ENCODE results near the gene GPC5. TPM values are rescaled to one million over a fixed set of nuclear protein-coding genes. Genes with fewer than 3 reads are reported as not detected.

The GPC5 gene
- total RNA-seq, 4 donors from 2014 or later = 0.47 TPM; not detected in 3

GRCh38 chr13:92218615-92219014, 820.2 kb downstream of the GPC5 start:
- Histone ChIP-seq H3K27ac (no peak overlapping the region), H3K4me3 (no peak overlapping the region), H3K4me1 (no peaks in the 10 kb centered on the region), H3K36me3 (no peaks in the 10 kb centered on the region), H3K9me3 (no peaks in the 10 kb centered on the region), H3K27me3 (no peaks in the 10 kb centered on the region)
- ATAC-seq = no peak
- 78 to 84% methylated on average over 4 of the region's 4 CpGs for WGBS, 2 donors (ENCODE audit: low coverage in 1 of 2)
- no peak for TF ChIP-seq EP300 (IDR thresholded peaks at IDR 0.05)
- no peak for TF ChIP-seq POLR2A (IDR thresholded peaks at IDR 0.05)
- no peak for TF ChIP-seq CTCF (IDR thresholded peaks at IDR 0.05)
- TF ChIP-seq POLR2AphosphoS5 (IDR thresholded peaks at IDR 0.05) = no peak

GRCh38 chr13:92221916-92222315, 823.5 kb downstream of the GPC5 start:
- Histone ChIP-seq H3K36me3 (no peaks in the 10 kb centered on the region), H3K27ac (no peak overlapping the region), H3K4me1 (no peaks in the 10 kb centered on the region), H3K9me3 (no peaks in the 10 kb centered on the region), H3K27me3 (no peaks in the 10 kb centered on the region), H3K4me3 (no peak overlapping the region)
- WGBS, 2 donors (ENCODE audit: low coverage in 1 of 2) = 56 to 68% methylated on average over 3 to 4 of the region's 4 CpGs
- TF ChIP-seq POLR2AphosphoS5 (IDR thresholded peaks at IDR 0.05) (no peak), CTCF (IDR thresholded peaks at IDR 0.05) (no peak), POLR2A (IDR thresholded peaks at IDR 0.05) (no peak), EP300 (IDR thresholded peaks at IDR 0.05) (no peak)
- ATAC-seq = no peak

- 38 to 51% methylated on average over 2 to 5 of the region's 5 CpGs for WGBS, 2 donors (ENCODE audit: low coverage in 1 of 2)
- peak; percentile 86 for ATAC-seq
- no peak overlapping the region for H3K4me3 ChIP-seq
- TF ChIP-seq POLR2AphosphoS5 (IDR thresholded peaks at IDR 0.05) = no peak
- TF ChIP-seq CTCF (IDR thresholded peaks at IDR 0.05) = no peak
- TF ChIP-seq EP300 (IDR thresholded peaks at IDR 0.05) = no peak
- no peak for TF ChIP-seq POLR2A (IDR thresholded peaks at IDR 0.05)
- no peaks in the 10 kb centered on the region for H3K27me3 ChIP-seq
- H3K4me1 ChIP-seq = no peaks in the 10 kb centered on the region
- no peak overlapping the region for H3K27ac ChIP-seq
- H3K36me3 ChIP-seq = no peaks in the 10 kb centered on the region
- H3K9me3 ChIP-seq = no peaks in the 10 kb centered on the region
Observed at GRCh38 chr13:92224052-92224821, 825.8 kb downstream of the GPC5 start.

DNA sequence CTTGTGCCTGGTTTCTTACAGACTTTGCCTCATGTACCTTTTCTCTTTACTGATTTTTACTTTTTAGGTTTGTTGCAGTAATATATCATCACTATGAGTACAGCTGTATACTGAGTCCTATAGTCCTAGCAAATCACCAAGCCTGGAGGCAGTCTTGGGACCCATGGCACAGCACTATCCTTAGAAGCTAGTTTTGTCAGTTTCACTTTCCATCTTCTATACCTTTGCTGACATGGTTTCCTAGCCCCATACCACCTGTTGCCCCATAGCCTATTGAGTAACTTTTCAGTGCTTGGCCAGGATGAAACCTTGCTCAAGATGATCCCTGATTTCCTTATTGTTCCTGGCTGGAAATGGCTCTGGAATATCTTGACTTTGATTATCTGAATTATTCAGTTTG, 826.4 kb downstream of the GPC5 start:
- no peak for TF ChIP-seq EP300 (IDR thresholded peaks at IDR 0.05)
- no peak for TF ChIP-seq POLR2A (IDR thresholded peaks at IDR 0.05)
- no peak for TF ChIP-seq CTCF (IDR thresholded peaks at IDR 0.05)
- TF ChIP-seq POLR2AphosphoS5 (IDR thresholded peaks at IDR 0.05) = no peak
- Histone ChIP-seq H3K9me3 (no peaks in the 10 kb centered on the region), H3K4me1 (no peaks in the 10 kb centered on the region), H3K27me3 (no peaks in the 10 kb centered on the region), H3K4me3 (no peak overlapping the region), H3K27ac (peak overlapping the region in 2 of 4 donors; percentile 17 to 18), H3K36me3 (no peaks in the 10 kb centered on the region)
- peak; percentile 48 for ATAC-seq

GRCh38 chr13:92225861-92226260, 827.4 kb downstream of the GPC5 start:
- Histone ChIP-seq H3K27me3 (no peaks in the 10 kb centered on the region), H3K36me3 (no peaks in the 10 kb centered on the region), H3K4me3 (no peak overlapping the region), H3K27ac (no peak overlapping the region), H3K4me1 (no peaks in the 10 kb centered on the region), H3K9me3 (no peaks in the 10 kb centered on the region)
- WGBS, 2 donors (ENCODE audit: low coverage in 1 of 2) = 49 to 59% methylated on average over 2 of the region's 2 CpGs
- TF ChIP-seq CTCF (IDR thresholded peaks at IDR 0.05) (no peak), EP300 (IDR thresholded peaks at IDR 0.05) (no peak), POLR2AphosphoS5 (IDR thresholded peaks at IDR 0.05) (no peak), POLR2A (IDR thresholded peaks at IDR 0.05) (no peak)
- no peak for ATAC-seq
